ENCODE data around the gene MUC13. TPM values are rescaled to one million over a fixed set of nuclear protein-coding genes. Genes with fewer than 3 reads are reported as not detected.

The MUC13 gene
- total and polyA plus RNA-seq, 2 experiments from 2014 or later: 84.4 to 297 TPM

- 55% methylated on average over 1 of the region's 1 CpG for WGBS (ENCODE audit: low lambda C conversion rate, missing lambda C conversion rate)
Observed at GRCh38 chr3:124903896-124904834, 30.4 kb downstream of the MUC13 start.

GRCh38 chr3:124896824-124897526, 37.6 kb downstream of the MUC13 start:
- H3K9me3 ChIP-seq (ENCODE audit: low read depth): no peaks in the 10 kb centered on the region
- no peak overlapping the region for H3K4me3 ChIP-seq
- no peaks in the 10 kb centered on the region for H3K27me3 ChIP-seq
- DNase-seq (ENCODE audit: low spot score): no peak
- WGBS (ENCODE audit: low lambda C conversion rate, missing lambda C conversion rate): 39% methylated on average over 1 of the region's 1 CpG
- H2AFZ ChIP-seq: no peak overlapping the region
- no peaks in the 10 kb centered on the region for H3K9me2 ChIP-seq (replicated peaks; ENCODE audit: insufficient read depth)
- no peaks in the 10 kb centered on the region for H4K20me1 ChIP-seq (ENCODE audit: insufficient read depth, poor library complexity, severe bottlenecking)
- TF ChIP-seq EZH2phosphoT487 (IDR thresholded peaks at IDR 0.05; ENCODE audit: low read depth, severe bottlenecking, unreplicated experiment) (no peak), EZH2 (IDR thresholded peaks at IDR 0.05; ENCODE audit: borderline replicate concordance) (no peak)
- H3K79me2 ChIP-seq: peaks cover 3% of the 10 kb centered on the region
- no peak overlapping the region for H3K27ac ChIP-seq
- no peak overlapping the region for H3K4me2 ChIP-seq
- H3K36me3 ChIP-seq (replicated peaks; ENCODE audit: insufficient read depth, low read depth): no peaks in the 10 kb centered on the region
- no peaks in the 10 kb centered on the region for H3K4me1 ChIP-seq (ENCODE audit: insufficient read depth)

More at GRCh38 chr3:124903896-124904834, 30.4 kb downstream of the MUC13 start:
- no peak for DNase-seq (ENCODE audit: low spot score)
- H3K36me3 ChIP-seq (replicated peaks; ENCODE audit: insufficient read depth, low read depth): no peaks in the 10 kb centered on the region
- TF ChIP-seq EZH2phosphoT487 (IDR thresholded peaks at IDR 0.05; ENCODE audit: low read depth, severe bottlenecking, unreplicated experiment) (no peak), EZH2 (IDR thresholded peaks at IDR 0.05; ENCODE audit: borderline replicate concordance) (no peak), CTCF (IDR thresholded peaks at IDR 0.05; ENCODE audit: poor library complexity) (no peak)
- H3K9me2 ChIP-seq (replicated peaks; ENCODE audit: insufficient read depth): no peaks in the 10 kb centered on the region
- no peaks in the 10 kb centered on the region for H4K20me1 ChIP-seq (ENCODE audit: insufficient read depth, poor library complexity, severe bottlenecking)
- no peak overlapping the region for H3K4me3 ChIP-seq
- no peak overlapping the region for H3K4me2 ChIP-seq
- H2AFZ ChIP-seq: no peak overlapping the region
- H3K27ac ChIP-seq: no peak overlapping the region
- H3K79me2 ChIP-seq: peaks cover 3% of the 10 kb centered on the region
- no peaks in the 10 kb centered on the region for H3K27me3 ChIP-seq
- H3K9me3 ChIP-seq (ENCODE audit: low read depth): no peaks in the 10 kb centered on the region
- H3K4me1 ChIP-seq (ENCODE audit: insufficient read depth): no peaks in the 10 kb centered on the region

- TF ChIP-seq CTCF (IDR thresholded peaks at IDR 0.05; ENCODE audit: poor library complexity) (no peak), EZH2phosphoT487 (IDR thresholded peaks at IDR 0.05; ENCODE audit: low read depth, severe bottlenecking, unreplicated experiment) (no peak), EZH2 (IDR thresholded peaks at IDR 0.05; ENCODE audit: borderline replicate concordance) (no peak)
- no peaks in the 10 kb centered on the region for H3K9me2 ChIP-seq (replicated peaks; ENCODE audit: insufficient read depth)
- DNase-seq (ENCODE audit: low spot score): no peak
- no peak overlapping the region for H2AFZ ChIP-seq
- H3K27ac ChIP-seq: no peak overlapping the region
- no peak overlapping the region for H3K4me2 ChIP-seq
- H4K20me1 ChIP-seq (ENCODE audit: insufficient read depth, poor library complexity, severe bottlenecking): no peaks in the 10 kb centered on the region
- no peaks in the 10 kb centered on the region for H3K36me3 ChIP-seq (replicated peaks; ENCODE audit: insufficient read depth, low read depth)
- no peaks in the 10 kb centered on the region for H3K9me3 ChIP-seq (ENCODE audit: low read depth)
- H3K4me1 ChIP-seq (ENCODE audit: insufficient read depth): no peaks in the 10 kb centered on the region
- 94% methylated on average over 7 of the region's 7 CpGs for WGBS (ENCODE audit: low lambda C conversion rate, missing lambda C conversion rate)
- no peak overlapping the region for H3K4me3 ChIP-seq
- H3K27me3 ChIP-seq: no peaks in the 10 kb centered on the region
- H3K79me2 ChIP-seq: peaks cover 3% of the 10 kb centered on the region
Observed at GRCh38 chr3:124895756-124896155, 38.8 kb downstream of the MUC13 start.

GRCh38 chr3:124893526-124893925, 41.0 kb downstream of the MUC13 start:
- Histone ChIP-seq H3K4me3 (no peak overlapping the region), H3K9me3 (ENCODE audit: low read depth) (no peaks in the 10 kb centered on the region), H2AFZ (no peak overlapping the region), H3K79me2 (no peaks in the 10 kb centered on the region), H3K27ac (no peak overlapping the region), H3K4me1 (ENCODE audit: insufficient read depth) (no peaks in the 10 kb centered on the region), H3K4me2 (no peak overlapping the region), H3K36me3 (replicated peaks; ENCODE audit: insufficient read depth, low read depth) (no peaks in the 10 kb centered on the region), H3K9me2 (replicated peaks; ENCODE audit: insufficient read depth) (no peaks in the 10 kb centered on the region), H3K27me3 (no peaks in the 10 kb centered on the region), H4K20me1 (ENCODE audit: insufficient read depth, poor library complexity, severe bottlenecking) (no peaks in the 10 kb centered on the region)
- no peak for DNase-seq (ENCODE audit: low spot score)
- TF ChIP-seq EZH2phosphoT487 (IDR thresholded peaks at IDR 0.05; ENCODE audit: low read depth, severe bottlenecking, unreplicated experiment): no peak
- no peak for TF ChIP-seq EZH2 (IDR thresholded peaks at IDR 0.05; ENCODE audit: borderline replicate concordance)
- 87% methylated on average over 2 of the region's 2 CpGs for WGBS (ENCODE audit: low lambda C conversion rate, missing lambda C conversion rate)

All from hepatocyte (in vitro differentiated cells).